Measurements from ENCODE around the gene CPNE7. TPM values are rescaled to one million over a fixed set of nuclear protein-coding genes. Genes with fewer than 3 reads are reported as not detected.
A peak's percentile ranks its signal among the peaks of the same experiment; 100 is the strongest.

Gene CPNE7
- total and polyA plus RNA-seq, 2 of the 13 experiments (the other 11 are each of a cell fraction or from before 2014, with no cell fraction given), result 0.59 TPM; not detected in 1

GRCh38 chr16:89560378-89561141 is 15.0 kb upstream of the CPNE7 start, which contains the start of gene RPL13 (continued):
- TF ChIP-seq ZSCAN29 (CRISPR knock-in tag; conservative IDR thresholded peaks at IDR 0.05), result no peak
- TF ChIP-seq CCAR2 (optimal IDR thresholded peaks at IDR 0.05; ENCODE audit: low read depth, low read length), result no peak
- TF ChIP-seq ZNF616 (CRISPR knock-in tag; IDR thresholded peaks at IDR 0.05; ENCODE audit: low read depth), result no peak; the same call in none of the 2 replicates
- TF ChIP-seq HIVEP1 (CRISPR knock-in tag; IDR thresholded peaks at IDR 0.05), result peak; percentile 93
- 0 out of 2 replicates have a peak, but pooled peaks have one; percentile 77 for TF ChIP-seq ZNF136 (CRISPR knock-in tag; IDR thresholded peaks at IDR 0.05; ENCODE audit: low read depth)
- peak; percentile 95 for TF ChIP-seq ZNF451 (CRISPR knock-in tag; IDR thresholded peaks at IDR 0.05)
- peak; percentile 88 for TF ChIP-seq ZNF383 (CRISPR knock-in tag; IDR thresholded peaks at IDR 0.05; ENCODE audit: borderline replicate concordance)
- peak; percentile 85; the same call in 1 of the 2 replicates for TF ChIP-seq PCBP1 (IDR thresholded peaks at IDR 0.05; ENCODE audit: borderline replicate concordance, low read depth, low read length)
- TF ChIP-seq JUN (CRISPR knock-in tag; IDR thresholded peaks at IDR 0.05), result peak; percentile 1; the same call in 1 of the 2 replicates
- 0 out of 2 replicates have a peak, but pooled peaks have one; percentile 52 for TF ChIP-seq ZC3H13 (CRISPR knock-in tag; IDR thresholded peaks at IDR 0.05)
- TF ChIP-seq RFX5 (IDR thresholded peaks at IDR 0.05; ENCODE audit: low read depth, low read length), result peak; percentile 84
- no peak for TF ChIP-seq ZNF484 (CRISPR knock-in tag; IDR thresholded peaks at IDR 0.05; ENCODE audit: borderline replicate concordance, low read depth)
- TF ChIP-seq ZNF839 (CRISPR knock-in tag; IDR thresholded peaks at IDR 0.05; ENCODE audit: borderline replicate concordance), result peak; percentile 40
- peak; percentile 60; the same call in 1 of the 2 replicates for TF ChIP-seq PITX1 (CRISPR knock-in tag; IDR thresholded peaks at IDR 0.05)
- peak; percentile 86; the same call in 1 of the 2 replicates for TF ChIP-seq TSC22D2 (CRISPR knock-in tag; IDR thresholded peaks at IDR 0.05; ENCODE audit: borderline replicate concordance)
- TF ChIP-seq JDP2 (CRISPR knock-in tag; IDR thresholded peaks at IDR 0.05; ENCODE audit: borderline replicate concordance), result no peak; the same call in 1 of the 2 replicates
- TF ChIP-seq, protein P1, sequence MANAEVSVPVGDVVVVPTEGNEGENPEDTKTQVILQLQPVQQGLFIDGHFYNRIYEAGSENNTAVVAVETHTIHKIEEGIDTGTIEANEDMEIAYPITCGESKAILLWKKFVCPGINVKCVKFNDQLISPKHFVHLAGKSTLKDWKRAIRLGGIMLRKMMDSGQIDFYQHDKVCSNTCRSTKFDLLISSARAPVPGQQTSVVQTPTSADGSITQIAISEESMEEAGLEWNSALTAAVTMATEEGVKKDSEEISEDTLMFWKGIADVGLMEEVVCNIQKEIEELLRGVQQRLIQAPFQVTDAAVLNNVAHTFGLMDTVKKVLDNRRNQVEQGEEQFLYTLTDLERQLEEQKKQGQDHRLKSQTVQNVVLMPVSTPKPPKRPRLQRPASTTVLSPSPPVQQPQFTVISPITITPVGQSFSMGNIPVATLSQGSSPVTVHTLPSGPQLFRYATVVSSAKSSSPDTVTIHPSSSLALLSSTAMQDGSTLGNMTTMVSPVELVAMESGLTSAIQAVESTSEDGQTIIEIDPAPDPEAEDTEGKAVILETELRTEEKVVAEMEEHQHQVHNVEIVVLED (CRISPR knock-in tag; IDR thresholded peaks at IDR 0.05; ENCODE audit: borderline replicate concordance), result peak; percentile 90; the same call in 1 of the 2 replicates
- no peak for TF ChIP-seq ZNF660 (CRISPR knock-in tag; IDR thresholded peaks at IDR 0.05; ENCODE audit: borderline replicate concordance, low read depth)
- peak; percentile 96 for TF ChIP-seq ARID4A (CRISPR knock-in tag; IDR thresholded peaks at IDR 0.05; ENCODE audit: borderline replicate concordance)
- 0 out of 2 replicates have a peak, but pooled peaks have one; percentile 39 for TF ChIP-seq CTCF (CRISPR knock-in tag; IDR thresholded peaks at IDR 0.05)
- TF ChIP-seq XRCC5 (optimal IDR thresholded peaks at IDR 0.05; ENCODE audit: low read length), result peak; percentile 46

Data from HepG2 (cell line).